ENCODE measurements around the gene CD53.
A peak's percentile ranks its signal among the peaks of the same experiment; 100 is the strongest.

CD53 gene

GRCh38 chr1:110877364-110877763, 4.4 kb downstream of the CD53 start:
- no peak for DNase-seq

GRCh38 chr1:110877776-110878175, 4.8 kb downstream of the CD53 start:
- DNase-seq, result no peak

GRCh38 chr1:110878591-110878990, 5.6 kb downstream of the CD53 start:
- peak; percentile 21 for DNase-seq

- no peak for DNase-seq
These were observed 6.0 kb downstream of the CD53 start for GRCh38 chr1:110878993-110879392.

GRCh38 chr1:110879758-110880606, 7.0 kb downstream of the CD53 start:
- peak; percentile 95 for DNase-seq

- DNase-seq, result peak; percentile 66
These were observed 7.9 kb downstream of the CD53 start for GRCh38 chr1:110880708-110881374.

GRCh38 chr1:110888049-110888448, 15.1 kb downstream of the CD53 start:
- DNase-seq, result no peak

- no peak for DNase-seq
These were observed 15.7 kb downstream of the CD53 start for GRCh38 chr1:110888641-110889040.

GRCh38 chr1:110890474-110891196, 17.7 kb downstream of the CD53 start:
- DNase-seq, result peak; percentile 25

GRCh38 chr1:110893908-110894490, 21.1 kb downstream of the CD53 start:
- DNase-seq, result no peak

GRCh38 chr1:110896090-110896489, 23.1 kb downstream of the CD53 start:
- no peak for DNase-seq

- no peak for DNase-seq
These were observed 24.7 kb downstream of the CD53 start for GRCh38 chr1:110897681-110898080.

- DNase-seq, result no peak
These were observed 25.9 kb downstream of the CD53 start for GRCh38 chr1:110898734-110899457.

- no peak for DNase-seq
These were observed 26.5 kb downstream of the CD53 start for GRCh38 chr1:110899458-110899843.

GRCh38 chr1:110902820-110903463, 30.0 kb downstream of the CD53 start:
- DNase-seq, result no peak

- DNase-seq, result no peak
These were observed 31.0 kb downstream of the CD53 start for GRCh38 chr1:110903853-110904500.

- DNase-seq, result no peak
These were observed 39.8 kb downstream of the CD53 start for GRCh38 chr1:110912784-110913183.

GRCh38 chr1:110914676-110915075, 41.7 kb downstream of the CD53 start:
- DNase-seq, result no peak

- no peak for DNase-seq
These were observed 42.9 kb downstream of the CD53 start for GRCh38 chr1:110915804-110916203.

GRCh38 chr1:110916274-110916668, 43.3 kb downstream of the CD53 start:
- DNase-seq, result no peak

GRCh38 chr1:110916669-110917306, 43.8 kb downstream of the CD53 start:
- DNase-seq, result peak; percentile 61
